GM12875 (cell line): ENCODE data around the gene THG1L.
"Not testable (repeated sequence)": the region's sequence is repeated elsewhere in the genome, so short reads cannot be mapped to it uniquely, and the experiment has no call there.

Experiments
- H3K4me3 ChIP-seq: one replicate; pipeline ENCODE4 v1.5.1; 2011; ENCODE audit warnings: low read depth, low read length, control low read depth
- TF ChIP-seq, protein P1 (sequence below): IDR thresholded peaks from 2 replicates; pipeline ENCODE4 v1.5.1; 2011; ENCODE audit warnings: low read depth, mild to moderate bottlenecking, control low read depth, inconsistent platforms, low read length, moderate library complexity, borderline replicate concordance; ENCODE audit not compliant: insufficient read depth

The THG1L gene

DNA sequence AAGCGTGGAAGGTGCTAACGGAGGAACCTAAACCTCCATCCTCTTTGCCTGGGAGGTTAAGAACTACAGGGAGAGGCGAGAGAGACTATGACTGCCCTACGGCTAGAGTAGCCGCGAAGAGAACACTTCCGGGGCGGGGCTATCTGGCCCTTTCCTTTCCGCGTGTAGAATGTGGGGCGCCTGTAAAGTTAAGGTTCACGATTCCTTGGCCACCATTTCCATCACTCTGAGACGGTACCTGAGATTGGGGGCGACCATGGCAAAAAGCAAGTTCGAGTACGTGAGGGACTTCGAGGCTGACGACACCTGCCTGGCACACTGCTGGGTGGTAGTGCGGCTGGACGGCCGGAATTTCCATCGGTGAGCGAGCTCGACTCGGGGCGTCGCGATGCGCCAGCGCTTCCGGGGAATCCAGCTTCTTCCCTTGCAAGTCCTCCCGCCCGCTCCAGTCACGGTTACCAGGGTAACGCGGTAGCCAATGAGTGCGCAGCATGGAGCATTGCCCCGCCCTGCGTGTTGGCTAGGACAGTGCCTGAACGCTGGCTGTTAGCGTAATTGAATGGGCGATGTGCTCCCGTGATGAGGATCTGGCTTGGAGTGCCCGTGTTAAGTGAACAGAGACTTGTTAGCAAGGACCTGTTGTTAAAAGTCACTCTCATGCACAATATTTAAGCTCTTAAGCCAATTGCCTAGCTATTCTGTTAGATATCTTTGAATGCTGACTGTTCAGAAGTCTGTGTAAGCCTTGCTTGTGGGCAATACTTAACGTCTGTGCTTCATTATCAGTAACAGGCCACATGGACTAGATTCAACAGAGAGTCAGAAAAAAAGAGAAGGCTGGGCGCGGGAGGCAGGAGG lies at the start of gene THG1L:
THG1L (plus strand) TSS at position 149 of the 858 bp plus-strand sequence; CDS start at position 170, 21 bp downstream.
- peak within 1 kb of the TSS; percentile 75 for H3K4me3 ChIP-seq
- TF ChIP-seq, protein P1, sequence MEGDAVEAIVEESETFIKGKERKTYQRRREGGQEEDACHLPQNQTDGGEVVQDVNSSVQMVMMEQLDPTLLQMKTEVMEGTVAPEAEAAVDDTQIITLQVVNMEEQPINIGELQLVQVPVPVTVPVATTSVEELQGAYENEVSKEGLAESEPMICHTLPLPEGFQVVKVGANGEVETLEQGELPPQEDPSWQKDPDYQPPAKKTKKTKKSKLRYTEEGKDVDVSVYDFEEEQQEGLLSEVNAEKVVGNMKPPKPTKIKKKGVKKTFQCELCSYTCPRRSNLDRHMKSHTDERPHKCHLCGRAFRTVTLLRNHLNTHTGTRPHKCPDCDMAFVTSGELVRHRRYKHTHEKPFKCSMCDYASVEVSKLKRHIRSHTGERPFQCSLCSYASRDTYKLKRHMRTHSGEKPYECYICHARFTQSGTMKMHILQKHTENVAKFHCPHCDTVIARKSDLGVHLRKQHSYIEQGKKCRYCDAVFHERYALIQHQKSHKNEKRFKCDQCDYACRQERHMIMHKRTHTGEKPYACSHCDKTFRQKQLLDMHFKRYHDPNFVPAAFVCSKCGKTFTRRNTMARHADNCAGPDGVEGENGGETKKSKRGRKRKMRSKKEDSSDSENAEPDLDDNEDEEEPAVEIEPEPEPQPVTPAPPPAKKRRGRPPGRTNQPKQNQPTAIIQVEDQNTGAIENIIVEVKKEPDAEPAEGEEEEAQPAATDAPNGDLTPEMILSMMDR: no peak

DNA sequence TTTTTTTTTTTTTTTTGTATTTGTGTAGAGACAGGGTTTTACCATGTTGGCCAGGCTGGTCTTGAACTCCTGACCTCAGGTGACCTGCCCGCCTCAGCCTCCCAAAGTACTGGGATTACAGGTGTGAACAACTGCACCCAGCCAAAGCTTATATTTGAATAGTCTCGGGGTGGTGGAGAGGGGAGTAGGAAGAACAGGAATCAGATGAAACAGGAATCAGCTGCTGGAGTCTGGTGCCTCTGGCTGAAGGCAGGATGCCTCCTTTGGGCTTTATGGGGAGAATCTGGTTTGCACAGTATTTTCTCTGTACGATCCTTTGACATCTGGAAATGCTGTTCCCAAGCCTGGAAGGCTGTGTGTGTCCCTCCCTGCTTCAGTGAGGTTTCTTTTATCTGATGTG lies 49.0 kb upstream of the THG1L start:
- H3K4me3 ChIP-seq: no peak overlapping the region
- TF ChIP-seq, protein P1: no peak

DNA sequence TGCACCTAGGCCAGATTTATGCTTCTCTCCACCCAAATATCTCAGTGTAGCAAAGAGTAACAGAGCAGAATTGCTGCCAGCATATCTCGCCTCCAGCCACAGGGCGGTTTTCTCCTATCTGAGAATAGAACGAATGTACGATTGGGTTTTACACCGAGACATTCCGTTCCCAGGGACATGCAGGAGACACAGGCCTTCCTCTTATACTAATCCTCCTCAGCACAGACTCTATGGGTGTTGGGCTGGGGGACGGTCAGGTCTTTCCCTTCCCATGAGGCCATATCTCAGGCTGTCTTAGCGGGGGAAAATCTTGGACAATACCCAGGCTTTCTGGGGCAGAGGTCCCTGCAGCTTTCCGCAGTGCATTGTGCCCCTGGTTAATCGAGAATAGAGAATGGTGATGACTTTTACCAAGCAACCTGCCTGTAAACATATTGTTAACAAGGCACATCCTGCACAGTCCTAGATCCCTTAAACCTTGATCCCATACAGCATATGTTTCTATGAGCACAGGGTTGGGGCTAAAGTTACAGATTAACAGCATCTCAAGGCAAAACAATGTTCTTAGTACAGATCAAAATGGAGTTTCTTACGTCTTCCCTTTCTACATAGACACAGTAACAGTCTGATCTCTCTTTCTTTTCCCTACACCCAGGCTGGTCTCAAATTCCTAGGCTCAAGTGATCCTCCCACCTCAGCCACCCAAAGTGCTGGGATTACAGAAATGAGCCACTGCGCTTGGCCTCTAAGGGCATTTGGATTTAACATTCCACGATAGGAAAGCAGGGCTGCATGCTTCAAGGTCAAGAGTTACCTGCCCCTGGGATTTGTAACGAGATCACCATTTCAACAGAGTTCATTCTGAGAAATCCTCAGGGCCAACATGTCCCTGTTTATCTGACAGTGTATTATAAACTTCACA lies 44.7 kb upstream of the THG1L start:
- H3K4me3 ChIP-seq: not testable (repeated sequence)

DNA sequence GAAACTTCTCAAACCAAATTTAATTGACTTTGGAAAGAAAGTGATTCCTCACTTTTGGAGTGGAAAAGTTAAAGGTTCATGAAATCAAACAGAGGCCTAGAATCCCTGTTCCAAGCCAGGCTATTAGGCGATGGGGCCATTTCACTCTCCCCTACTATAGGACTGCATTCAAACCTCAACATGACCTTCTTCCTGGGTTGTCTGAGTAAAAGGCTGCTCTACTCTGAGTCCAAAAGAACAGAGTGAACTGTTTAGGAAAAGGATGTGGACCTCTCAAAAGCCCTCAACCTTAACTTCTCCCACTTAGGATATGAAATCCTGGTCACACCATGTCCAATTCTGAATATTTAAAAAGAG lies 44.0 kb upstream of the THG1L start:
- TF ChIP-seq, protein P1: no peak
- H3K4me3 ChIP-seq: no peak overlapping the region

DNA sequence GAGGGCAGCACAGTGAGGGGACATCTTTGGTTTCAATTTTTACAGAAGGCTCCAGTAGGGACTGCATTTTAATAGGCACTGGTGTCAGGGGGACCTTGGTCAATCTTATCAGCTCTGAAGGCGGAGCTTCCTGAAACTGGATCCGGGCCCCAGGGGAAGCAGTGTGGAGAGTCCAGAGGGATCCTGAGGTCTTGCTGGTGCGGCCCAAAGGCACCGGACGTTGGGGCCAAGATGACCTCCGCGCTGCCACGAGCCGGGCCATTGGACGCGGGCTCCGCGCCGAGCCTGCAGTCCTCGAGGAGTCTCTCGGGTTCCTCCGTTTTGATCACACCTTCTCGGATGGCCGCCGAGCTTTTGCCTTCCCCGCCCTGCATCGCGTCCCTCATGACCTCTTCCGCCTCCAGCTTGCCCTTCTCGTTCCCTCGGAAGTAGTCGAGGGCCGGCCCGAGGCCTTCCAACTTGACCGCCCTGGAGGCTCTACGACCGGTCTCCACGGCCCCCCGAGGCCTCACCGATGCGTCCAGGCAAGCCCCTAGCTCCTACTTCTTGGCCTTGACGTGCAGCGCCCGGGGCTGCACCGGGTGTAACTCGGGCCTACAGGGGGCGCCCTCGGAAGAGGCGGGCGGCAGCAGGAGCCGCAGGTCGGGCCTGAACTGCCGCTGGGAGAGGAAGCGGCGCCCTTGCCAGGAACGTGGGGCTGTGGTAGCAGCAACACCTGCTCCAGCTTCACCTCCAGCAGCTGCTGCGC lies 41.1 kb upstream of the THG1L start:
- no peak overlapping the region for H3K4me3 ChIP-seq
- TF ChIP-seq, protein P1: peak; percentile 19; the same call in 1 of the 2 replicates

DNA sequence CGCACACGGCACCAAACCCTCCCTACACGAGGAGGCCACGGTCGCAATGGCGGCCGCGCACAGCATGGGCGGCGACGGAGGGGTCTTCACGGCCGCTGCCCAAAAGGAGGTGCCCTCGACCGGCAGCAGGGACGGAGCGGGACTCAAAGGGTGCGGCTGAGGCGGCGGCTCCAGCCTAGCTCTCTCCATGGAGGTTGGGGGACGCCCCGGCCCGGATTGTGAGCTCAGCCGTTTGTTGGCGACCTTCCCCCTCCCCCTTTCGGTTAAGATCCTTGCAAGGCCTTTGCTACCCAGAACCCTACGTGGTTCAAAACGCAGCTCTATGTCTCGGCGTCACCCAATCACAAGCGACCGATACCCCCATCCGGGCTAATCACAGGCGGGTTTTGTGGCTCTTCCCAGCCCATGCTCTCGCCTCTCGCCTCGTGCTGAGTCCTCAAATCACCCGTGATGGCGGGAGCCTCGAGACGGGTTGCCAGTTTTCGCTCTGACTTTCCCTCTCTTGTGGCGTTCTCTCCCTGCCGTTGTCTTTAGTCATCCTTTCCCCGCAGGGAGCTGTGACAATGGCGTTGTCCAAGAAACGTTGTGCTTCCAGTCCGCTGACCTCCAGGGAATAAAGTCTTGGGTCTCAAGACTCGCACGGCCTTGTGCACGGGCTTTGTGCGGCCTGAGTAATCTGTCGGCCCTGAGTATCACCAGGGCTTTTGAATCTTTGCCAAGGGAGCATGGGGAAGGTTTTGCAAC lies 40.4 kb upstream of the THG1L start:
- TF ChIP-seq, protein P1: no peak
- no peak overlapping the region for H3K4me3 ChIP-seq

DNA sequence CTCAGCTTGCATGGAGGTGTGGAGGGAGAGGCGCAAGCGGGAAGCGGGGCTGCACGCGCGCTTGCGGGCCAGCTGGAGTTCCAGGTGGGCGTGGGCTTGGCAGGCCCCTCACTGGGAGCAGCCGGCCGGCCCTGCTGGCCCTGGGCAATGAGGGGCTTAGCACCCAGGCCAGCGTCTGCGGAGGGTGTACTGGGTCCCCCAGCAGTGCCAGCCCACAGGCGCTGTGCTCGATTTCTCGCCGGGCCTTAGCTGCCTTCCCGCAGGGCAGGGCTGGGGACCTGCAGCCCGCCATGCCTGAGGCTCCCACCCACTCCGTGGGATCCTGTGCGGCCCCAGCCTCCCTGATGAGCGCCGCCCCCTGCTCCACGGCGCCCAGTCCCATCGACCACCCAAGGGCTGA lies 37.4 kb upstream of the THG1L start:
- not testable (repeated sequence) for H3K4me3 ChIP-seq

DNA sequence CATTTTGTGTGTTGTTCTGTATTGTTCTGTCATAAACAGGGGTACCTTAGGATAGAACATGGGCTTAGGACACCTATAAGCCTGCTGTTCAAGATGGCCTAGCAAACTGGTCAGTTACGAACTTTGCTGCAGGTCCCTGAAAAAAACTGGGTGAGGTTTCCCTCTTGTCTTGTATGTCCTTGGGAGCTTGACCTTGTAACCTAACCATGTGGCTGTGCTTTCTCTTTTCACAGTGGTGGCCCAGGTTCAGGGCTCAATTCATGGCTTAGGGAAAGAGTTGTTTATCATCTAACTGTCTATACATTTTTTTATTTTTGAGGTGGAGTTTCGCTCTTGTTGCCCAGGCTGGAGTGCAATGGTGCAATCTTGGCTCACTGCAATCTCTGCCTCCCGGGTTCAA lies 35.1 kb upstream of the THG1L start:
- H3K4me3 ChIP-seq: not testable (repeated sequence)

DNA sequence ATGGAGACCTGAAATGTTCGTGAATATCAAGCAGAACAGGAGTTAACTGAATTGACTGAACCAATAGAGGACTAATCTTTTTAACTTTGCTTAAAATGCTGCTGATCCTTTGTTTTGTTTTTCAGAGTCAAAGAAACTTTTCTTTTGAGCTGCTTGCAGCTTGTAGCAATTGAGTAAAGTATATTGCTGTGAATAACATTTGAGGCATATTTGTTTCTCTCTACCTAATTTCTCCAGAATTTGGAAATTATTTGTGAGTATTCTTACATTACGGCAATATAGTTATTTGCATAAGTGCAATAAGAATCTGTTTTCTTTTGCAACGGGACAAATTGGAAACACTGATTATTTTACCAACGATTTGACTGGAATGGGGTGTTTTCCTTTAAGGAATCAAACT lies 32.5 kb upstream of the THG1L start:
- H3K4me3 ChIP-seq: not testable (repeated sequence)
